Type B pancreatic cell (in vitro differentiated cells): ENCODE measurements around the gene PROSER2. TPM values are rescaled to one million over a fixed set of nuclear protein-coding genes. Genes with fewer than 3 reads are reported as not detected.

Source experiments
- DNase-seq: peaks from one replicate; pipeline ENCODE4 v3.0.0; 2021; ENCODE audit warnings: mixed read lengths; ENCODE audit not compliant: unreplicated experiment; ENCODE audit errors: extremely low spot score
- H3K27ac Mint-ChIP-seq: 2 replicates; pipeline ENCODE4 v1.8.0; 2021; ENCODE audit warnings: mild to moderate bottlenecking, mixed read lengths
- H3K27me3 Mint-ChIP-seq: 2 replicates; pipeline ENCODE4 v1.8.0; 2021; ENCODE audit warnings: mixed read lengths
- H3K36me3 Mint-ChIP-seq: 2 replicates; pipeline ENCODE4 v1.8.0; 2021; ENCODE audit warnings: mixed read lengths
- H3K4me1 Mint-ChIP-seq: one replicate; pipeline ENCODE4 v1.8.0; 2021; ENCODE audit warnings: mixed read lengths; ENCODE audit not compliant: unreplicated experiment
- H3K4me3 Mint-ChIP-seq: 2 replicates; pipeline ENCODE4 v1.8.0; 2021; ENCODE audit warnings: mild to moderate bottlenecking, mixed read lengths
- H3K9me3 Mint-ChIP-seq: 2 replicates; pipeline ENCODE4 v1.8.0; 2021; ENCODE audit warnings: mixed read lengths
- CTCF ChIP-seq: fragments of 200-600 bp; sonication (generic); conservative IDR thresholded peaks from 2 replicates; pipeline ENCODE4 v1.5.0; 2021; ENCODE audit warnings: antibody characterized with exemption, mild to moderate bottlenecking
- total RNA-seq: library from RNA; stranded (reverse); gene quantifications from 2 replicates; pipeline ENCODE4 v1.2.1, GENCODE V29; 2021; ENCODE audit warnings: low replicate concordance

The PROSER2 gene
- total RNA-seq, 1 donor from 2014 or later, result 6.7 TPM

DNA sequence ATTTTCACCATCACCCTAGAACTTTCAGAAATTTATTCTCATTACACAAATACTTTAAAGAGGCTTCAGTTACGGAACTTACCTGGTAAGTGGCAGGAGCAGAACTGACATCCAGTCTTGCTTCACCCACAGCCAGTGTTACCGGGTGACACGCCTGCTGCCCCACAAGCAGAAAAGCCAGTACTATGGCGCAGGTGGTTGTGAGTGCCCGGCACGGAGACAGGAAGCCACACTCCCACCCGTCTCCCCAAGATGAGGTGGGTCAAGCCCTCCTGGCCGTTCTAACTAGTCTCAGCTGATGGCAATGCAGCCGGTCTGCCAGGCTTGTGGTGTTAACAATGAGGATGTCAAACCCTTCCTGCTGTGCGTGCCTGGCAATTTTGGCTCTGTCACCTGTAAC is 86.9 kb downstream of the PROSER2 start:
- DNase-seq, result no peak
- H3K36me3 Mint-ChIP-seq, result no peaks in the 10 kb centered on the region
- no peaks in the 10 kb centered on the region for H3K27me3 Mint-ChIP-seq
- H3K9me3 Mint-ChIP-seq, result no peaks in the 10 kb centered on the region
- TF ChIP-seq CTCF, result no peak
- peaks cover 4% of the 10 kb centered on the region for H3K4me1 Mint-ChIP-seq
- no peak overlapping the region for H3K27ac Mint-ChIP-seq
- no peak overlapping the region for H3K4me3 Mint-ChIP-seq

DNA sequence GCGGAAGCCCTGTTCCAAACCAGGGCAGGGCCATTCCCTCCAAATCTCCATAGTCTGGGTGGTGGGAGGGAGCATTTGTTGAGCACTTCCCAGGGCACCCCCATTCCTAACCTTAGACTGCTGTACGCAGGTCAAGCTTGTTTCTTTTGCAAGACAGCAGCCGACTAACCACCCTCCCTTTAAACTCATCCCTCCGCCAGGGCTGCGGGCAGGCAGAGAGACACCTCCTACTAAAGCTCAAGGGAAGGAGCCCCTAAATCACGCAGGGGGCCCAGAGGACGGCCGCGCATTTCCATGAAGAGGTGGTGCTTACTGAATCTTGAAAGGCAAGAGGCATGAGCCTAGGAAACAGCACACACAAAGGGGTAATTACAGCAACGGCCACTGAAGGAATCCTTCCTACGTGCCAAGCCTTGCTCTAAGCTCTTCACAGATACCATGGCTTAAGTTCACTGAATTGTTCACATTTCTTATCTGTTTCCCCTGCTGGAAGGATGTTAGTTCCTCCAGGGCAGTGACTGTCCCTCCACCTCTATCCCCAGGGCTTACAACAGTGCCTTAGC is 90.0 kb downstream of the PROSER2 start:
- Mint-ChIP-seq H3K4me3 (no peak overlapping the region), H3K9me3 (no peaks in the 10 kb centered on the region), H3K4me1 (peaks cover 4% of the 10 kb centered on the region), H3K36me3 (no peaks in the 10 kb centered on the region), H3K27me3 (no peaks in the 10 kb centered on the region), H3K27ac (peak overlapping the region; percentile 27)
- no peak for TF ChIP-seq CTCF
- no peak for DNase-seq

GRCh38 chr10:11918384-11918783 is 95.2 kb downstream of the PROSER2 start:
- no peak for DNase-seq
- Mint-ChIP-seq H3K27ac (no peak overlapping the region), H3K9me3 (no peaks in the 10 kb centered on the region), H3K27me3 (no peaks in the 10 kb centered on the region), H3K4me1 (peaks cover 2% of the 10 kb centered on the region), H3K4me3 (no peak overlapping the region), H3K36me3 (peaks cover 26% of the 10 kb centered on the region)
- TF ChIP-seq CTCF, result no peak

DNA sequence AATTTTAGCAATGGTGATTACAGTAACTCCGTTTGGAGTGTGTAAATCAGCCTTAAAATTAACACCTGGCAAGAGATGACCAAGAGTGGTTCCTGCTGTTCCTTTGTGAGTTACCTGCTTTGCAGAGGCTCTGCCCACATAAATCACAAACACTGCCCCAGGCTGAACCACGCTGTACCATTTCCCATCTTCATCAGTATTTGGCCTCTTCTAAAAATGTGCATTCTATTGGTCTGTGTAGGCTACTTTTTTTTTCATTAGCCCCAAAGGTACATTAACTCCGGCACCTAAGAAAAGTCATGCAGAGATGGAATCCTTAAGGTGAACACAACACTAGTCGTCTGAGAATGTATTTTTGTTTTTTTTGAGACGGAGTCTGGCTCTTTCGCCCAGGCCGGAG is 96.1 kb downstream of the PROSER2 start:
- Mint-ChIP-seq H3K27me3 (no peaks in the 10 kb centered on the region), H3K9me3 (no peaks in the 10 kb centered on the region), H3K36me3 (peaks cover 26% of the 10 kb centered on the region), H3K4me1 (no peaks in the 10 kb centered on the region), H3K27ac (no peak overlapping the region), H3K4me3 (no peak overlapping the region)
- no peak for DNase-seq
- TF ChIP-seq CTCF, result no peak

Other genes starting within 250 kb of the PROSER2 start
- 29.6 and 33.3 TPM in 2 replicates for gene USP6NL, start 211.7 kb upstream of the PROSER2 start, total RNA-seq
- 4.0 and 6.1 TPM in 2 replicates for gene ECHDC3, start 81.0 kb upstream of the PROSER2 start, total RNA-seq
- gene UPF2, start 219.5 kb downstream of the PROSER2 start, total RNA-seq, result 21.8 and 25.8 TPM in 2 replicates
- gene DHTKD1, start 245.6 kb downstream of the PROSER2 start, total RNA-seq, result 30.1 and 44.8 TPM in 2 replicates